ENCODE results near the gene PTPRT. TPM values are rescaled to one million over a fixed set of nuclear protein-coding genes. Genes with fewer than 3 reads are reported as not detected.

PTPRT gene
- total and polyA plus RNA-seq, 2 experiments from 2014 or later, result not detected

GRCh38 chr20:42173440-42173839, 1016.3 kb downstream of the PTPRT start (continued):
- TF ChIP-seq REST (IDR thresholded peaks at IDR 0.05; ENCODE audit: unreplicated experiment) (no peak), EZH2 (IDR thresholded peaks at IDR 0.05; ENCODE audit: low read depth, unreplicated experiment) (no peak)

GRCh38 chr20:42164121-42164890, 1025.4 kb downstream of the PTPRT start:
- H3K4me1 ChIP-seq (ENCODE audit: insufficient read depth), result no peaks in the 10 kb centered on the region
- TF ChIP-seq STAT1 (IDR thresholded peaks at IDR 0.05; ENCODE audit: unreplicated experiment), result no peak
- no peak for TF ChIP-seq POLR2AphosphoS5 (IDR thresholded peaks at IDR 0.05; ENCODE audit: low read depth)
- no peak for TF ChIP-seq REST (IDR thresholded peaks at IDR 0.05; ENCODE audit: unreplicated experiment)
- TF ChIP-seq, protein P1, sequence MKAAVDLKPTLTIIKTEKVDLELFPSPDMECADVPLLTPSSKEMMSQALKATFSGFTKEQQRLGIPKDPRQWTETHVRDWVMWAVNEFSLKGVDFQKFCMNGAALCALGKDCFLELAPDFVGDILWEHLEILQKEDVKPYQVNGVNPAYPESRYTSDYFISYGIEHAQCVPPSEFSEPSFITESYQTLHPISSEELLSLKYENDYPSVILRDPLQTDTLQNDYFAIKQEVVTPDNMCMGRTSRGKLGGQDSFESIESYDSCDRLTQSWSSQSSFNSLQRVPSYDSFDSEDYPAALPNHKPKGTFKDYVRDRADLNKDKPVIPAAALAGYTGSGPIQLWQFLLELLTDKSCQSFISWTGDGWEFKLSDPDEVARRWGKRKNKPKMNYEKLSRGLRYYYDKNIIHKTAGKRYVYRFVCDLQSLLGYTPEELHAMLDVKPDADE (IDR thresholded peaks at IDR 0.05), result no peak
- no peak for TF ChIP-seq NANOG (IDR thresholded peaks at IDR 0.05; ENCODE audit: borderline replicate concordance)
- TF ChIP-seq CTCF (conservative IDR thresholded peaks at IDR 0.05; ENCODE audit: low read depth in 2 of 2), result no peak

More at GRCh38 chr20:42164121-42164890, 1025.4 kb downstream of the PTPRT start:
- H3K4me3 Mint-ChIP-seq, result no peak overlapping the region
- H3K27me3 ChIP-seq (ENCODE audit: insufficient read depth), result no peaks in the 10 kb centered on the region
- no peaks in the 10 kb centered on the region; the same call in 1 of the 2 replicates for H3K36me3 ChIP-seq (ENCODE audit: insufficient read depth)
- no peaks in the 10 kb centered on the region for H3K4me1 Mint-ChIP-seq
- H3K9me3 Mint-ChIP-seq, result peaks cover 99% of the 10 kb centered on the region
- H3K27ac Mint-ChIP-seq, result no peak overlapping the region
- no peak for DNase-seq (ENCODE audit: low spot score)
- peaks cover 41% of the 10 kb centered on the region for H3K36me3 Mint-ChIP-seq (ENCODE audit: low read depth)
- H3K27me3 Mint-ChIP-seq (ENCODE audit: insufficient read depth, low read depth, poor library complexity), result no peaks in the 10 kb centered on the region
- no peak overlapping the region for H3K4me2 ChIP-seq
- H3K27ac ChIP-seq (ENCODE audit: low read depth), result no peak overlapping the region
- H4K20me1 ChIP-seq (replicated peaks; ENCODE audit: insufficient read depth), result no peaks in the 10 kb centered on the region
- H2AFZ ChIP-seq, result no peak overlapping the region
- no peaks in the 10 kb centered on the region for H3K79me2 ChIP-seq (replicated peaks; ENCODE audit: insufficient read depth)
- no peak overlapping the region for H3K4me3 ChIP-seq
- H3F3A ChIP-seq (replicated peaks; ENCODE audit: low read depth), result no peaks in the 10 kb centered on the region
- ATAC-seq, result no peak
- H3K9me2 ChIP-seq (ENCODE audit: insufficient read depth), result no peaks in the 10 kb centered on the region
